AG04450 (cell line): ENCODE data around the gene CACNA2D3. TPM values are rescaled to one million over a fixed set of nuclear protein-coding genes. Genes with fewer than 3 reads are reported as not detected.

Source experiments
- CTCF ChIA-PET: fragments of 300-600, 350-600 bp; formaldehyde crosslinking; extraction: SDS; loops from one replicate; lab custom pipeline; 2022; ENCODE audit warnings: antibody characterized with exemption, inconsistent platforms; lab: Charles Lee
- POLR2A ChIA-PET: fragments of 350-600 bp; formaldehyde crosslinking; extraction: SDS; loops from one replicate; lab custom pipeline; 2021; ENCODE audit warnings: antibody characterized with exemption, inconsistent platforms; lab: Yijun Ruan, JAX
- DNase-seq: peaks from one replicate; pipeline ENCODE4 v3.0.0-alpha.2; 2011; ENCODE audit warnings: low read depth, low spot score
- H3K27ac ChIP-seq: one replicate; pipeline ENCODE4 v1.5.1; 2012; ENCODE audit warnings: low read depth, low read length, control low read depth
- H3K27me3 ChIP-seq: one replicate; pipeline ENCODE4 v1.6.0; 2012; ENCODE audit warnings: low read length; ENCODE audit not compliant: control insufficient read depth, insufficient read depth
- H3K4me3 ChIP-seq: 2 replicates; pipeline ENCODE4 v1.5.1; 2011; ENCODE audit warnings: mild to moderate bottlenecking, low read depth, low read length, control low read depth
- H3K9me3 ChIP-seq: 2 replicates; pipeline ENCODE4 v1.5.1; 2012; ENCODE audit warnings: low read length; ENCODE audit not compliant: control insufficient read depth, insufficient read depth
- CTCF ChIP-seq: IDR thresholded peaks from 2 replicates; pipeline ENCODE4 v1.5.1; 2011; ENCODE audit warnings: low read depth, low read length, control low read depth, inconsistent platforms
- polyA plus RNA-seq: library from polyadenylated mRNA; depleted of rRNA; stranded (reverse); fragments of >200 nt; gene quantifications from 2 replicates; pipeline ENCODE4 v1.2.3, GENCODE V29; 2011

The CACNA2D3 gene
- polyA plus RNA-seq, 1 experiment, result 0.32 TPM

GRCh38 chr3:54167999-54168398 is 45.6 kb downstream of the CACNA2D3 start:
- H3K9me3 ChIP-seq, result peaks cover 11% of the 10 kb centered on the region; the same call in 1 of the 2 replicates
- ChIA-PET CTCF (no interaction called here), POLR2A (no interaction called here)
- TF ChIP-seq CTCF, result no peak
- no peaks in the 10 kb centered on the region for H3K27me3 ChIP-seq
- no peak overlapping the region for H3K27ac ChIP-seq
- no peak for DNase-seq
- H3K4me3 ChIP-seq, result no peak overlapping the region

GRCh38 chr3:54168451-54168850 is 46.1 kb downstream of the CACNA2D3 start:
- ChIA-PET POLR2A (no interaction called here), CTCF (no interaction called here)
- Histone ChIP-seq H3K4me3 (no peak overlapping the region), H3K27me3 (no peaks in the 10 kb centered on the region), H3K9me3 (peaks cover 11% of the 10 kb centered on the region; the same call in 1 of the 2 replicates), H3K27ac (no peak overlapping the region)
- DNase-seq, result no peak
- no peak for TF ChIP-seq CTCF

GRCh38 chr3:54169524-54169923 is 47.2 kb downstream of the CACNA2D3 start:
- no peak overlapping the region for H3K4me3 ChIP-seq
- ChIA-PET POLR2A (no interaction called here), CTCF (no interaction called here)
- no peak for TF ChIP-seq CTCF
- H3K27me3 ChIP-seq, result no peaks in the 10 kb centered on the region
- no peak overlapping the region for H3K27ac ChIP-seq
- no peak for DNase-seq
- H3K9me3 ChIP-seq, result peaks cover 5% of the 10 kb centered on the region; the same call in 1 of the 2 replicates

GRCh38 chr3:54171509-54171908 is 49.2 kb downstream of the CACNA2D3 start:
- POLR2A ChIA-PET, result no interaction called here
- CTCF ChIA-PET, result no interaction called here

GRCh38 chr3:54171951-54172350 is 49.6 kb downstream of the CACNA2D3 start:
- no peak for DNase-seq
- Histone ChIP-seq H3K27me3 (no peaks in the 10 kb centered on the region), H3K4me3 (no peak overlapping the region), H3K27ac (no peak overlapping the region), H3K9me3 (peaks cover 6% of the 10 kb centered on the region)
- ChIA-PET CTCF (no interaction called here), POLR2A (no interaction called here)
- no peak for TF ChIP-seq CTCF

More at GRCh38 chr3:54171509-54171908, 49.2 kb downstream of the CACNA2D3 start:
- no peak for TF ChIP-seq CTCF
- peaks cover 6% of the 10 kb centered on the region for H3K9me3 ChIP-seq
- DNase-seq, result no peak
- no peak overlapping the region for H3K27ac ChIP-seq
- H3K4me3 ChIP-seq, result no peak overlapping the region
- no peaks in the 10 kb centered on the region for H3K27me3 ChIP-seq
